G401.6 (cell line): ENCODE results near the gene KANK4.
"Not testable (repeated sequence)": the region's sequence is repeated elsewhere in the genome, so short reads cannot be mapped to it uniquely, and the experiment has no call there.

Source experiments
- FAIRE-seq: peaks from 2 replicates; lab custom pipeline; 2012; peaks lifted over from hg19 to GRCh38; lab: Jason Lieb, UNC

Gene KANK4

GRCh38 chr1:62235576-62235975 lies 83.7 kb downstream of the KANK4 start:
- FAIRE-seq = no peak

- no peak for FAIRE-seq
Measured at GRCh38 chr1:62234688-62235087, 84.5 kb downstream of the KANK4 start.

GRCh38 chr1:62233926-62234450 lies 85.2 kb downstream of the KANK4 start:
- no peak for FAIRE-seq

GRCh38 chr1:62232871-62233278 lies 86.4 kb downstream of the KANK4 start:
- FAIRE-seq = no peak

GRCh38 chr1:62230718-62231117 lies 88.5 kb downstream of the KANK4 start:
- FAIRE-seq = no peak

- no peak for FAIRE-seq
Measured at GRCh38 chr1:62229932-62230331, 89.3 kb downstream of the KANK4 start.

- no peak for FAIRE-seq
Measured at GRCh38 chr1:62229468-62229867, 89.8 kb downstream of the KANK4 start.

- FAIRE-seq = no peak
Measured at GRCh38 chr1:62228883-62229187, 90.4 kb downstream of the KANK4 start.

GRCh38 chr1:62228136-62228882 lies 90.9 kb downstream of the KANK4 start:
- no peak for FAIRE-seq

GRCh38 chr1:62227496-62227895 lies 91.7 kb downstream of the KANK4 start:
- FAIRE-seq = no peak

GRCh38 chr1:62224182-62224581 lies 95.1 kb downstream of the KANK4 start:
- no peak for FAIRE-seq

- FAIRE-seq = no peak
Measured at GRCh38 chr1:62222321-62222720, 96.9 kb downstream of the KANK4 start.

GRCh38 chr1:62221171-62221570 lies 98.1 kb downstream of the KANK4 start:
- no peak for FAIRE-seq

- FAIRE-seq = not testable (repeated sequence)
Measured at GRCh38 chr1:62220456-62220855, 98.8 kb downstream of the KANK4 start.

GRCh38 chr1:62218604-62219003 lies 100.6 kb downstream of the KANK4 start:
- no peak for FAIRE-seq

GRCh38 chr1:62213075-62213914 lies 105.9 kb downstream of the KANK4 start:
- no peak for FAIRE-seq

- no peak for FAIRE-seq
Measured at GRCh38 chr1:62212411-62212810, 106.8 kb downstream of the KANK4 start.

- no peak for FAIRE-seq
Measured at GRCh38 chr1:62210960-62211359, 108.3 kb downstream of the KANK4 start.

GRCh38 chr1:62209931-62210595 lies 109.2 kb downstream of the KANK4 start:
- no peak for FAIRE-seq

GRCh38 chr1:62208970-62209369 lies 110.3 kb downstream of the KANK4 start:
- FAIRE-seq = no peak

GRCh38 chr1:62208087-62208486 lies 111.1 kb downstream of the KANK4 start:
- FAIRE-seq = no peak

- FAIRE-seq = no peak
Measured at GRCh38 chr1:62207187-62207586, 112.0 kb downstream of the KANK4 start.

- FAIRE-seq = no peak
Measured at GRCh38 chr1:62198781-62199125, 120.5 kb downstream of the KANK4 start.
